ENCODE data around the gene AEBP2. TPM values are rescaled to one million over a fixed set of nuclear protein-coding genes. Genes with fewer than 3 reads are reported as not detected.

Gene AEBP2
- total and polyA plus RNA-seq, 2 donors (not counting 3 experiments of a cell fraction or from before 2014, with no cell fraction given), result 8.8 to 42.2 TPM

DNA sequence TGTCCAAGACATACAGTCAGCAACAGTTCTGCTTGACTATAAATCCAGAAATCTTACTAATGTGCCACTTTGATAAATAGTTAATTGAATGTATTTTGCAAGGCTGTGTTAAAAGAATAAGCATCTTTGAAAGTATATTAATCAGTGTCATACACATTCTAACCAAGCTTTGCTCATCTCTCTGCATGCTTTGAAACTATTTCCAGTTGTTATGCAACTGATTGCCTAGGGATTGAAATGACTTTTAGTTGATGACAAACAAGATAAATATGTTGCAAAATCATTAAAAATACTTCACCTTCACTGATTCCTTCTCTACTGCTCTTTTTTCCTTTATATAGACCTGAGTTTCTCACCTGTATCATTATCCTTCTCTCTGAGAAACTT lies 91.3 kb downstream of the AEBP2 start:
- Histone ChIP-seq H3K4me2 (ENCODE audit: insufficient read depth, low read length) (peak overlapping the region; percentile 79), H3K4me1 (ENCODE audit: control insufficient read depth, extremely low read depth, insufficient read depth, low read length) (peaks cover 36% of the 10 kb centered on the region), H3K36me3 (ENCODE audit: control insufficient read depth in 2 of 2, extremely low read depth in 1 of 2, insufficient read depth in 2 of 2, low read length in 2 of 2) (no peaks in the 10 kb centered on the region), H3K27ac (ENCODE audit: insufficient read depth, low read depth, low read length) (peak overlapping the region; percentile 84), H3K27me3 (ENCODE audit: control insufficient read depth in 2 of 2, insufficient read depth in 2 of 2, low read length in 2 of 2) (no peaks in the 10 kb centered on the region), H3K9ac (replicated peaks; ENCODE audit: extremely low read depth, insufficient read depth, low read length) (no peak overlapping the region), H4K20me1 (replicated peaks; ENCODE audit: control insufficient read depth, extremely low read depth, insufficient read depth, low read length) (no peaks in the 10 kb centered on the region), H3K79me2 (ENCODE audit: control insufficient read depth, insufficient read depth, low read length) (no peaks in the 10 kb centered on the region), H3K4me3 (replicated peaks in 1 of 3; ENCODE audit: insufficient read depth in 1 of 3, low read depth in 1 of 3, low read length in 3 of 3) (no peak overlapping the region), H3K9me1 (replicated peaks; ENCODE audit: control insufficient read depth, extremely low read depth, insufficient read depth, low read length) (no peaks in the 10 kb centered on the region), H2AFZ (ENCODE audit: low read depth, low read length) (no peak overlapping the region), H3K9me3 (replicated peaks; ENCODE audit: control insufficient read depth, insufficient read depth, low read length) (no peaks in the 10 kb centered on the region)
- POLR2A ChIA-PET, result no interaction called here
- BruUV-seq (replicated peaks), result no TSS peak
- DNase-seq (ENCODE audit: low read depth, low spot score) (no peak), FAIRE-seq (no peak)
- intact Hi-C loops (cut with micrococcal nuclease), result loop anchor here (1.0 kb wide), 2 partner anchors 17 to 45 kb away; no protein-coding TSS in a partner anchor
- dilution Hi-C loops (cut with MboI; ENCODE audit: extremely low pct_ligation_motif_present, low sequenced_read_pairs), result no loop called here
- CTCF ChIA-PET, result interaction anchor here (1.2 to 1.6 kb wide), 2 partner anchors 16 to 41 kb away, joined by 3 to 6 read pairs; no protein-coding TSS in a partner anchor
- no peak for TF ChIP-seq EZH2 (IDR thresholded peaks at IDR 0.05; ENCODE audit: borderline replicate concordance, low read depth, low read length, severe bottlenecking)
- TF ChIP-seq MYC (IDR thresholded peaks at IDR 0.05; ENCODE audit: low read depth, low read length), result no peak
- TF ChIP-seq, protein P1, sequence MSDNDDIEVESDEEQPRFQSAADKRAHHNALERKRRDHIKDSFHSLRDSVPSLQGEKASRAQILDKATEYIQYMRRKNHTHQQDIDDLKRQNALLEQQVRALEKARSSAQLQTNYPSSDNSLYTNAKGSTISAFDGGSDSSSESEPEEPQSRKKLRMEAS (IDR thresholded peaks at IDR 0.05; ENCODE audit: insufficient read depth, insufficient read length), result no peak
- no peak for TF ChIP-seq JUN (IDR thresholded peaks at IDR 0.05; ENCODE audit: borderline replicate concordance, insufficient read depth, insufficient read length, low read depth)
- TF ChIP-seq FOS (IDR thresholded peaks at IDR 0.05; ENCODE audit: borderline replicate concordance, insufficient read depth, low read length), result no peak
- TF ChIP-seq, protein P2, sequence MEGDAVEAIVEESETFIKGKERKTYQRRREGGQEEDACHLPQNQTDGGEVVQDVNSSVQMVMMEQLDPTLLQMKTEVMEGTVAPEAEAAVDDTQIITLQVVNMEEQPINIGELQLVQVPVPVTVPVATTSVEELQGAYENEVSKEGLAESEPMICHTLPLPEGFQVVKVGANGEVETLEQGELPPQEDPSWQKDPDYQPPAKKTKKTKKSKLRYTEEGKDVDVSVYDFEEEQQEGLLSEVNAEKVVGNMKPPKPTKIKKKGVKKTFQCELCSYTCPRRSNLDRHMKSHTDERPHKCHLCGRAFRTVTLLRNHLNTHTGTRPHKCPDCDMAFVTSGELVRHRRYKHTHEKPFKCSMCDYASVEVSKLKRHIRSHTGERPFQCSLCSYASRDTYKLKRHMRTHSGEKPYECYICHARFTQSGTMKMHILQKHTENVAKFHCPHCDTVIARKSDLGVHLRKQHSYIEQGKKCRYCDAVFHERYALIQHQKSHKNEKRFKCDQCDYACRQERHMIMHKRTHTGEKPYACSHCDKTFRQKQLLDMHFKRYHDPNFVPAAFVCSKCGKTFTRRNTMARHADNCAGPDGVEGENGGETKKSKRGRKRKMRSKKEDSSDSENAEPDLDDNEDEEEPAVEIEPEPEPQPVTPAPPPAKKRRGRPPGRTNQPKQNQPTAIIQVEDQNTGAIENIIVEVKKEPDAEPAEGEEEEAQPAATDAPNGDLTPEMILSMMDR (IDR thresholded peaks at IDR 0.05; ENCODE audit: extremely low read depth in 1 of 2, insufficient read depth in 1 of 2, low read depth in 1 of 2, low read length in 2 of 2), result no peak
- TF ChIP-seq POLR2A (IDR thresholded peaks at IDR 0.05; ENCODE audit: low read depth, low read length), result no peak

All from endothelial cell of umbilical vein (primary cell).